T47D (cell line): Measurements from ENCODE around the gene PIBF1.

ENCODE experiments used
- DNase-seq, 2 experiments: peaks; one replicate each; pipeline versions ENCODE4 v3.0.0 to v3.0.0-alpha.2; 2011 to 2012; ENCODE audit warnings: low read depth in 1 of 2, low spot score in 1 of 2
- JUND ChIP-seq: IDR thresholded peaks from 2 replicates; pipeline ENCODE4 v1.6.1; 2012; ENCODE audit warnings: low read depth
- in situ Hi-C: cut with HindIII; loops from 2 replicates; pipeline ENCODE4 v1.10.0; 2016; ENCODE audit warnings: low sequenced_read_pairs, low pct_unique_long_range_greater_than_20kb

Gene PIBF1

GRCh38 chr13:72849571-72849970 lies 67.6 kb downstream of the PIBF1 start:
- DNase-seq = no peak
- in situ Hi-C loops = no loop called here
- no peak for TF ChIP-seq JUND

- in situ Hi-C loops = no loop called here
- no peak for DNase-seq
- no peak for TF ChIP-seq JUND
These were observed 69.2 kb downstream of the PIBF1 start for GRCh38 chr13:72850959-72851677.

- in situ Hi-C loops = no loop called here
- no peak for DNase-seq
- TF ChIP-seq JUND = no peak
These were observed 69.7 kb downstream of the PIBF1 start for GRCh38 chr13:72851678-72852014.

- no peak for DNase-seq
- no peak for TF ChIP-seq JUND
- in situ Hi-C loops = no loop called here
These were observed 70.3 kb downstream of the PIBF1 start for GRCh38 chr13:72852207-72852606.

GRCh38 chr13:72853000-72853399 lies 71.1 kb downstream of the PIBF1 start:
- DNase-seq = no peak
- in situ Hi-C loops = no loop called here
- no peak for TF ChIP-seq JUND

- TF ChIP-seq JUND = no peak
- DNase-seq = no peak
- in situ Hi-C loops = no loop called here
These were observed 82.4 kb downstream of the PIBF1 start for GRCh38 chr13:72864142-72865011.

GRCh38 chr13:72868229-72868628 lies 86.3 kb downstream of the PIBF1 start:
- no peak for TF ChIP-seq JUND
- in situ Hi-C loops = no loop called here

GRCh38 chr13:72875233-72875632 lies 93.3 kb downstream of the PIBF1 start:
- in situ Hi-C loops = no loop called here
- no peak for TF ChIP-seq JUND
- DNase-seq = no peak

More at GRCh38 chr13:72868229-72868628, 86.3 kb downstream of the PIBF1 start:
- no peak for DNase-seq

- in situ Hi-C loops = no loop called here
- no peak for TF ChIP-seq JUND
- DNase-seq = no peak
These were observed 102.2 kb downstream of the PIBF1 start for GRCh38 chr13:72884101-72884500.

- in situ Hi-C loops = no loop called here
These were observed 104.5 kb downstream of the PIBF1 start for GRCh38 chr13:72886272-72887067.

GRCh38 chr13:72889495-72889894 lies 107.6 kb downstream of the PIBF1 start:
- in situ Hi-C loops = no loop called here
- DNase-seq = no peak
- TF ChIP-seq JUND = no peak

More at GRCh38 chr13:72886272-72887067, 104.5 kb downstream of the PIBF1 start:
- TF ChIP-seq JUND = no peak
- no peak for DNase-seq

- in situ Hi-C loops = no loop called here
These were observed 108.6 kb downstream of the PIBF1 start for GRCh38 chr13:72890546-72890945.

GRCh38 chr13:72891423-72891822 lies 109.5 kb downstream of the PIBF1 start:
- in situ Hi-C loops = no loop called here
- TF ChIP-seq JUND = no peak
- DNase-seq = no peak

More at GRCh38 chr13:72890546-72890945, 108.6 kb downstream of the PIBF1 start:
- DNase-seq = no peak
- no peak for TF ChIP-seq JUND
